Endothelial cell of umbilical vein (primary cell): ENCODE measurements around the gene ATAD2B. TPM values are rescaled to one million over a fixed set of nuclear protein-coding genes. Genes with fewer than 3 reads are reported as not detected.

Experiments used
- BruUV-seq: library from RNA; stranded (reverse); fragments of 400-500 nt; replicated peaks from 2 replicates; lab custom pipeline; 2021; lab: Mats Ljungman, UMichigan
- CTCF ChIA-PET: fragments of 300-600, 350-600 bp; sonication (Branson Sonifier 250); formaldehyde crosslinking; loops from one replicate; lab custom pipeline; 2021; ENCODE audit warnings: antibody characterized with exemption, inconsistent platforms; lab: Charles Lee
- POLR2A ChIA-PET: fragments of 300-600, 350-600 bp; sonication (Branson Sonifier 250); formaldehyde crosslinking; loops from one replicate; lab custom pipeline; 2021; ENCODE audit warnings: antibody characterized with exemption, inconsistent platforms; lab: Charles Lee
- DNase-seq: peaks from one replicate; pipeline ENCODE4 v3.0.0-alpha.2; 2011; ENCODE audit warnings: low read depth, low spot score
- FAIRE-seq: peaks from 2 replicates; lab custom pipeline; 2011; peaks lifted over from hg19 to GRCh38; lab: Jason Lieb, UNC
- H2AFZ ChIP-seq: 2 replicates; pipeline ENCODE4 v1.6.0; 2012; ENCODE audit warnings: low read depth, low read length, control low read depth, inconsistent platforms
- H3K27ac ChIP-seq: 2 replicates; pipeline ENCODE4 v1.5.1; 2011; ENCODE audit warnings: low read depth, mild to moderate bottlenecking, control low read depth, low read length, moderate library complexity; ENCODE audit not compliant: insufficient read depth
- H3K27me3 ChIP-seq, 2 experiments: 2 replicates each; pipeline versions ENCODE4 v1.6.0 to v1.6.1; 2011; ENCODE audit warnings: low read length in 2 of 2, mixed read lengths in 1 of 2; ENCODE audit not compliant: control insufficient read depth in 2 of 2, insufficient read depth in 2 of 2
- H3K36me3 ChIP-seq, 2 experiments: 2 replicates in 1 of 2; 3 replicates in 1 of 2; pipeline ENCODE4 v1.5.1; 2011; ENCODE audit warnings: low read length in 2 of 2, mild to moderate bottlenecking in 1 of 2, moderate library complexity in 1 of 2; ENCODE audit not compliant: control insufficient read depth in 2 of 2, insufficient read depth in 2 of 2; ENCODE audit errors: extremely low read depth in 1 of 2
- H3K4me1 ChIP-seq: 3 replicates; pipeline ENCODE4 v1.5.1; 2011; ENCODE audit warnings: mild to moderate bottlenecking, low read length; ENCODE audit not compliant: control insufficient read depth, insufficient read depth; ENCODE audit errors: extremely low read depth
- H3K4me2 ChIP-seq: 2 replicates; pipeline ENCODE4 v1.6.1; 2011; ENCODE audit warnings: low read length, control low read depth, mixed read lengths; ENCODE audit not compliant: insufficient read depth
- H3K4me3 ChIP-seq, 3 experiments: fragments of 200-600 bp in 1 of 3; sonication (generic), shearing (Covaris generic) in 1 of 3; replicated peaks in 1 of 3; 2 replicates each; pipeline ENCODE4 v1.5.1; 2011 to 2016; ENCODE audit warnings: control low read depth in 3 of 3, low read length in 3 of 3, mild to moderate bottlenecking in 2 of 3, inconsistent platforms in 1 of 3, low read depth in 1 of 3, moderate library complexity in 1 of 3; ENCODE audit not compliant: insufficient read depth in 1 of 3
- H3K79me2 ChIP-seq: 2 replicates; pipeline ENCODE4 v1.6.0; 2012; ENCODE audit warnings: low read length, inconsistent platforms; ENCODE audit not compliant: control insufficient read depth, insufficient read depth
- H3K9ac ChIP-seq: replicated peaks from 2 replicates; pipeline ENCODE3; 2011; ENCODE audit warnings: low read length, control low read depth; ENCODE audit not compliant: insufficient read depth; ENCODE audit errors: extremely low read depth
- H3K9me1 ChIP-seq: replicated peaks from 3 replicates; pipeline ENCODE4 v1.6.0; 2011; ENCODE audit warnings: mild to moderate bottlenecking, low read length; ENCODE audit not compliant: control insufficient read depth, insufficient read depth; ENCODE audit errors: extremely low read depth
- H3K9me3 ChIP-seq: replicated peaks from 2 replicates; pipeline ENCODE4 v1.5.1; 2012; ENCODE audit warnings: low read length, inconsistent platforms; ENCODE audit not compliant: control insufficient read depth, insufficient read depth
- H4K20me1 ChIP-seq: replicated peaks from 2 replicates; pipeline ENCODE3; 2011; ENCODE audit warnings: mild to moderate bottlenecking, low read length; ENCODE audit not compliant: control insufficient read depth, insufficient read depth; ENCODE audit errors: extremely low read depth
- CTCF ChIP-seq, 2 donors: IDR thresholded peaks; 1 replicate in 1 of 2; 2 replicates in 1 of 2; pipeline ENCODE4 v1.5.1; 2011; ENCODE audit warnings: low read length in 2 of 2, mild to moderate bottlenecking in 2 of 2, moderate library complexity in 2 of 2, control low read depth in 1 of 2, inconsistent platforms in 1 of 2, low read depth in 1 of 2; ENCODE audit not compliant: insufficient read depth in 1 of 2; ENCODE audit errors: extremely low read depth in 1 of 2
- EZH2 ChIP-seq: IDR thresholded peaks from 2 replicates; pipeline ENCODE4 v1.6.1; 2012; ENCODE audit warnings: borderline replicate concordance, low read depth, mild to moderate bottlenecking, moderate library complexity, low read length, inconsistent platforms; ENCODE audit not compliant: severe bottlenecking
- FOS ChIP-seq: IDR thresholded peaks from 2 replicates; pipeline ENCODE4 v1.6.1; 2011; ENCODE audit warnings: mild to moderate bottlenecking, low read length, moderate library complexity, borderline replicate concordance; ENCODE audit not compliant: insufficient read depth
- GATA2 ChIP-seq: IDR thresholded peaks from 2 replicates; pipeline ENCODE4 v1.7.0; 2011; ENCODE audit warnings: low read depth, mild to moderate bottlenecking, moderate library complexity, mixed read lengths, low read length; ENCODE audit not compliant: insufficient read length, insufficient read depth
- JUN ChIP-seq: IDR thresholded peaks from 2 replicates; pipeline ENCODE4 v1.6.1; 2011; ENCODE audit warnings: borderline replicate concordance, low read depth; ENCODE audit not compliant: insufficient read length, insufficient read depth
- MAX ChIP-seq: IDR thresholded peaks from 2 replicates; pipeline ENCODE4 v1.6.1; 2011; ENCODE audit not compliant: insufficient read depth, insufficient read length
- MYC ChIP-seq: IDR thresholded peaks from one replicate; pipeline ENCODE4 v1.6.1; 2011; ENCODE audit warnings: mild to moderate bottlenecking, low read depth, low read length
- POLR2A ChIP-seq: IDR thresholded peaks from 2 replicates; pipeline ENCODE4 v1.6.1; 2012; ENCODE audit warnings: low read depth, mild to moderate bottlenecking, control low read depth, low read length
- POLR2AphosphoS5 ChIP-seq: IDR thresholded peaks from 2 replicates; pipeline ENCODE4 v1.6.1; 2012; ENCODE audit warnings: low read depth, mild to moderate bottlenecking, control low read depth, low read length, moderate library complexity; ENCODE audit not compliant: insufficient read depth
- dilution Hi-C: fragments of 300-500 bp; cut with MboI; formaldehyde crosslinking; loops from one replicate; pipeline ENCODE4 v1.15.0; 2019; ENCODE audit warnings: low sequenced_read_pairs; ENCODE audit not compliant: extremely low pct_ligation_motif_present
- intact Hi-C: fragments of 100-400 bp; cut with micrococcal nuclease; formaldehyde crosslinking; loops from one replicate; pipeline ENCODE4 v1.10.0; 2022
- polyA plus RNA-seq, 4 experiments: library from polyadenylated mRNA; depleted of rRNA in 3 of 4; stranded (reverse) in 3 of 4; unstranded in 1 of 4; fragments of >200 nt; gene quantifications; 2 replicates each; pipeline versions ENCODE4 v1.2.1 to v1.2.3, GENCODE V29; 2011 to 2012; ENCODE audit warnings: missing spikeins in 1 of 4
- total RNA-seq: library from RNA; stranded (reverse); gene quantifications from 2 replicates; pipeline ENCODE4 v1.2.3, GENCODE V29; 2021

Gene ATAD2B
- total and polyA plus RNA-seq, 2 donors (not counting 3 experiments of a cell fraction or from before 2014, with no cell fraction given): 2.5 to 19.1 TPM

GRCh38 chr2:23720705-23721453, 206.0 kb downstream of the ATAD2B start:
- intact Hi-C loops (no loop called here), dilution Hi-C loops (no loop called here)
- POLR2A ChIA-PET: no interaction called here
- Histone ChIP-seq H3K27ac (no peak overlapping the region), H3K27me3 (no peaks in the 10 kb centered on the region), H3K4me1 (no peaks in the 10 kb centered on the region), H3K4me2 (no peak overlapping the region), H3K9me3 (no peaks in the 10 kb centered on the region), H3K36me3 (no peaks in the 10 kb centered on the region), H3K4me3 (no peak overlapping the region), H4K20me1 (no peaks in the 10 kb centered on the region), H3K9ac (no peak overlapping the region), H3K79me2 (no peaks in the 10 kb centered on the region), H2AFZ (no peak overlapping the region), H3K9me1 (no peaks in the 10 kb centered on the region)
- no peak for TF ChIP-seq GATA2
- TF ChIP-seq JUN: no peak
- TF ChIP-seq MAX: no peak
- TF ChIP-seq EZH2: no peak
- no peak for TF ChIP-seq POLR2AphosphoS5
- TF ChIP-seq CTCF (IDR thresholded peaks at IDR 0.05; ENCODE audit: extremely low read depth in 1 of 2, insufficient read depth in 1 of 2, low read depth in 1 of 2, low read length in 2 of 2): no peak
- TF ChIP-seq MYC: no peak
- no peak for TF ChIP-seq FOS
- no peak for TF ChIP-seq POLR2A
- DNase-seq (no peak), FAIRE-seq (no peak)
- no TSS peak for BruUV-seq
- CTCF ChIA-PET: no interaction called here
